ENCODE data around the gene MDGA2. TPM values are rescaled to one million over a fixed set of nuclear protein-coding genes. Genes with fewer than 3 reads are reported as not detected.
"Not testable (repeated sequence)": the region's sequence is repeated elsewhere in the genome, so short reads cannot be mapped to it uniquely, and the experiment has no call there.

Gene MDGA2
- total and polyA plus RNA-seq, 2 experiments from 2014 or later: 0.33 to 0.46 TPM

- Histone ChIP-seq H3K9me3 (ENCODE audit: low read depth) (no peaks in the 10 kb centered on the region), H3K27me3 (no peaks in the 10 kb centered on the region), H3K36me3 (no peaks in the 10 kb centered on the region), H3K27ac (no peak overlapping the region), H3K4me1 (ENCODE audit: low read depth) (no peaks in the 10 kb centered on the region), H3K4me3 (no peak overlapping the region)
- no peak for DNase-seq (ENCODE audit: low read depth in 1 of 2, low spot score in 1 of 2)
- TF ChIP-seq CTCF (IDR thresholded peaks at IDR 0.05; ENCODE audit: low read depth, low read length): no peak
Measured at GRCh38 chr14:46940611-46941010, 734.8 kb downstream of the MDGA2 start.

- no peak overlapping the region for H3K4me3 ChIP-seq
- no peak for DNase-seq (ENCODE audit: low read depth in 1 of 2, low spot score in 1 of 2)
Measured at GRCh38 chr14:46920542-46920941, 754.9 kb downstream of the MDGA2 start.

GRCh38 chr14:46915539-46915938 lies 759.9 kb downstream of the MDGA2 start:
- H3K4me3 ChIP-seq; H3K27me3 ChIP-seq; H3K36me3 ChIP-seq; DNase-seq (ENCODE audit: low read depth in 1 of 2, low spot score in 1 of 2); H3K4me1 ChIP-seq (ENCODE audit: low read depth); H3K27ac ChIP-seq; H3K9me3 ChIP-seq (ENCODE audit: low read depth): not testable (repeated sequence)

More at GRCh38 chr14:46920542-46920941, 754.9 kb downstream of the MDGA2 start:
- Histone ChIP-seq H3K27me3 (no peaks in the 10 kb centered on the region), H3K9me3 (ENCODE audit: low read depth) (no peaks in the 10 kb centered on the region), H3K4me1 (ENCODE audit: low read depth) (no peaks in the 10 kb centered on the region), H3K27ac (no peak overlapping the region), H3K36me3 (no peaks in the 10 kb centered on the region)
- TF ChIP-seq CTCF (IDR thresholded peaks at IDR 0.05; ENCODE audit: low read depth, low read length): no peak

GRCh38 chr14:46902837-46903236 lies 772.6 kb downstream of the MDGA2 start:
- no peak overlapping the region for H3K4me3 ChIP-seq
- TF ChIP-seq CTCF (IDR thresholded peaks at IDR 0.05; ENCODE audit: low read depth, low read length): no peak
- H3K9me3 ChIP-seq (ENCODE audit: low read depth): no peaks in the 10 kb centered on the region
- peak in 1 of 2 donors; percentile 10 for DNase-seq (ENCODE audit: low read depth in 1 of 2, low spot score in 1 of 2)
- no peaks in the 10 kb centered on the region for H3K27me3 ChIP-seq
- H3K36me3 ChIP-seq: no peaks in the 10 kb centered on the region
- no peaks in the 10 kb centered on the region for H3K4me1 ChIP-seq (ENCODE audit: low read depth)
- no peak overlapping the region for H3K27ac ChIP-seq

- Histone ChIP-seq H3K4me1 (ENCODE audit: low read depth) (no peaks in the 10 kb centered on the region), H3K9me3 (ENCODE audit: low read depth) (no peaks in the 10 kb centered on the region), H3K36me3 (no peaks in the 10 kb centered on the region), H3K27me3 (no peaks in the 10 kb centered on the region), H3K27ac (no peak overlapping the region), H3K4me3 (no peak overlapping the region)
- no peak for DNase-seq (ENCODE audit: low read depth in 1 of 2, low spot score in 1 of 2)
- TF ChIP-seq CTCF (IDR thresholded peaks at IDR 0.05; ENCODE audit: low read depth, low read length): no peak
Measured at GRCh38 chr14:46894476-46894875, 780.9 kb downstream of the MDGA2 start.

GRCh38 chr14:46887144-46887543 lies 788.3 kb downstream of the MDGA2 start:
- no peak for DNase-seq (ENCODE audit: low read depth in 1 of 2, low spot score in 1 of 2)

More at GRCh38 chr14:46887144-46887543, 788.3 kb downstream of the MDGA2 start:
- Histone ChIP-seq H3K4me3 (no peak overlapping the region), H3K27me3 (no peaks in the 10 kb centered on the region), H3K36me3 (no peaks in the 10 kb centered on the region), H3K27ac (no peak overlapping the region), H3K4me1 (ENCODE audit: low read depth) (no peaks in the 10 kb centered on the region), H3K9me3 (ENCODE audit: low read depth) (no peaks in the 10 kb centered on the region)
- no peak for TF ChIP-seq CTCF (IDR thresholded peaks at IDR 0.05; ENCODE audit: low read depth, low read length)

Data from cardiac muscle cell (in vitro differentiated cells and primary cell).